CD14-positive monocyte (primary cell): ENCODE measurements around the gene MRPS23. TPM values are rescaled to one million over a fixed set of nuclear protein-coding genes. Genes with fewer than 3 reads are reported as not detected.
A peak's percentile ranks its signal among the peaks of the same experiment; 100 is the strongest.

ENCODE experiments used
- DNase-seq, 3 donors: peaks; one replicate each; pipeline ENCODE4 v3.0.0-alpha.2; 2011 to 2022
- H2AFZ ChIP-seq: 2 replicates; pipeline ENCODE4 v1.6.0; 2012; ENCODE audit warnings: mild to moderate bottlenecking, low read depth, low read length, inconsistent platforms; ENCODE audit not compliant: insufficient read depth, poor library complexity, severe bottlenecking
- H3K27ac ChIP-seq, 2 donors: 1 replicate in 1 of 2; 2 replicates in 1 of 2; pipeline ENCODE4 v1.5.1; 2012 to 2013; ENCODE audit warnings: low read length in 2 of 2, control low read depth in 1 of 2, inconsistent platforms in 1 of 2, low read depth in 1 of 2, mild to moderate bottlenecking in 1 of 2
- H3K27me3 ChIP-seq, 2 donors: one replicate each; pipeline versions ENCODE4 v1.6.0 to v1.6.1; 2011 to 2013; ENCODE audit warnings: low read length in 2 of 2; ENCODE audit not compliant: control insufficient read depth in 2 of 2, insufficient read depth in 2 of 2
- H3K36me3 ChIP-seq, 2 donors: replicated peaks in 1 of 2; 1 replicate in 1 of 2; 2 replicates in 1 of 2; pipeline versions ENCODE4 v1.5.1 to v1.6.1; 2012 to 2013; ENCODE audit warnings: low read length in 2 of 2, control low read depth in 1 of 2, inconsistent platforms in 1 of 2, mild to moderate bottlenecking in 1 of 2; ENCODE audit not compliant: insufficient read depth in 2 of 2, control insufficient read depth in 1 of 2
- H3K4me1 ChIP-seq, 2 donors: 1 replicate in 1 of 2; 2 replicates in 1 of 2; pipeline versions ENCODE4 v1.5.1 to v1.6.1; 2012 to 2013; ENCODE audit warnings: low read length in 2 of 2, control low read depth in 1 of 2, inconsistent platforms in 1 of 2, mild to moderate bottlenecking in 1 of 2, moderate library complexity in 1 of 2; ENCODE audit not compliant: insufficient read depth in 2 of 2, control insufficient read depth in 1 of 2
- H3K4me2 ChIP-seq: replicated peaks from 2 replicates; pipeline ENCODE3; 2012; ENCODE audit warnings: low read length, moderate library complexity, mild to moderate bottlenecking; ENCODE audit not compliant: poor library complexity, severe bottlenecking; ENCODE audit errors: extremely low read depth
- H3K4me3 ChIP-seq, 3 experiments: fragments of 200-600 bp in 1 of 3; sonication (generic) in 1 of 3; replicated peaks in 1 of 3; 1 replicate in 2 of 3; 2 replicates in 1 of 3; pipeline ENCODE4 v1.5.1; 2011 to 2013; ENCODE audit warnings: low read length in 3 of 3, mild to moderate bottlenecking in 3 of 3, control low read depth in 2 of 3, low read depth in 2 of 3, inconsistent platforms in 1 of 3, moderate library complexity in 1 of 3
- H3K79me2 ChIP-seq: 2 replicates; pipeline ENCODE4 v1.6.0; 2012; ENCODE audit warnings: mild to moderate bottlenecking, control low read depth, inconsistent platforms, low read length, moderate library complexity; ENCODE audit not compliant: insufficient read depth
- H3K9ac ChIP-seq: 2 replicates; pipeline ENCODE4 v1.6.0; 2017; ENCODE audit warnings: low read length, mild to moderate bottlenecking; ENCODE audit not compliant: insufficient read depth, poor library complexity, severe bottlenecking
- H3K9me3 ChIP-seq, 2 donors: replicated peaks in 1 of 2; 1 replicate in 1 of 2; 2 replicates in 1 of 2; pipeline versions ENCODE4 v1.5.1 to v1.6.1; 2012 to 2013; ENCODE audit warnings: low read length in 2 of 2, control low read depth in 1 of 2; ENCODE audit not compliant: control insufficient read depth in 1 of 2, insufficient read depth in 1 of 2
- H4K20me1 ChIP-seq: 2 replicates; pipeline ENCODE4 v1.6.0; 2012; ENCODE audit warnings: mild to moderate bottlenecking, low read length, control low read depth, moderate library complexity; ENCODE audit not compliant: insufficient read depth
- H3K27ac Mint-ChIP-seq, 7 donors: one replicate each; pipeline ENCODE4 v1.8.0; 2020; ENCODE audit warnings: mild to moderate bottlenecking in 7 of 7, mixed read lengths in 7 of 7, moderate library complexity in 6 of 7, inconsistent platforms in 2 of 7
- H3K27me3 Mint-ChIP-seq, 3 donors: one replicate each; pipeline ENCODE4 v1.8.0; 2021 to 2022; ENCODE audit warnings: low read depth in 3 of 3, mild to moderate bottlenecking in 3 of 3, mixed read lengths in 3 of 3, moderate library complexity in 3 of 3, inconsistent platforms in 1 of 3
- H3K36me3 Mint-ChIP-seq, 2 donors: one replicate each; pipeline ENCODE4 v1.8.0; 2020; ENCODE audit warnings: mixed read lengths in 2 of 2, inconsistent platforms in 1 of 2, mild to moderate bottlenecking in 1 of 2
- H3K4me1 Mint-ChIP-seq: one replicate; pipeline ENCODE4 v1.8.0; 2020; ENCODE audit warnings: mild to moderate bottlenecking, mixed read lengths
- H3K4me3 Mint-ChIP-seq, 2 donors: one replicate each; pipeline ENCODE4 v1.8.0; 2020; ENCODE audit warnings: mild to moderate bottlenecking in 2 of 2, mixed read lengths in 2 of 2, moderate library complexity in 1 of 2
- H3K9me3 Mint-ChIP-seq, 7 donors: one replicate each; pipeline ENCODE4 v1.8.0; 2020 to 2022; ENCODE audit warnings: mixed read lengths in 7 of 7, mild to moderate bottlenecking in 6 of 7, moderate library complexity in 6 of 7, inconsistent platforms in 2 of 7
- WGBS: methylation state at CpG from one replicate; pipeline ENCODE4 v1.1.5; 2013; ENCODE audit warnings: missing lambda C conversion rate; ENCODE audit not compliant: insufficient coverage; 5-methylcytosine and 5-hydroxymethylcytosine counted together
- intact Hi-C, 2 donors: fragments of 100-400 bp; cut with micrococcal nuclease; formaldehyde crosslinking; loops; one replicate each; pipeline versions ENCODE4 v1.15.0 to v1.15.1; 2023
- polyA plus RNA-seq, 3 donors: library from polyadenylated mRNA; depleted of rRNA in 1 of 3; unstranded in 2 of 3; stranded (reverse) in 1 of 3; fragments of 300-500 nt in 2 of 3; fragments of >200 nt in 1 of 3; fragmentation: Illumina TruSeq in 2 of 3; gene quantifications; 1 replicate in 2 of 3; 2 replicates in 1 of 3; pipeline ENCODE4 v1.2.3, GENCODE V29; 2012 to 2021
- TF ChIP-seq, protein P1 (sequence below): fragments of 200-600 bp; IDR thresholded peaks from one replicate; pipeline ENCODE4 v1.8.0; 2022; ENCODE audit warnings: antibody characterized with exemption, mild to moderate bottlenecking

Gene MRPS23
- polyA plus RNA-seq, 3 donors: 14.5 to 40.6 (median 32.7) TPM

DNA sequence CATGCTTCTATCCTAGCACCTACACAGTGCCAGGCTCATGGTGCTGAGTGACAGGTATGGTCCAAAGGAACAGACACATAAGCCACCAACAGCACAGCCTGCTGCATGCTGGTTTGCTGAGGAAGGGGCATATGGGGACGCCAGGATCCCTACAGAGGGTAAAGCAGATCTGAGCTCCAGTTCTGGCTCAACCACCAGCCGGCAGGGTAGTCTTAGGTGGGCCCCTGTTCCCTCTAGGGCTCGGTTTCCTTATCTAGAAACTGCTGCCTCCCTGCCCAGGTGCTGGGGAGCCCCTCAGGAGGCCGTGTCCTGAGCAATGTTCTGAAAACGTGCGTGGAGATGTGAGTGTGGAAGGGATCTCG lies 24.2 kb upstream of the MRPS23 start:
- Mint-ChIP-seq H3K36me3 (peaks cover 48 to 75% of the 10 kb centered on the region in 2 donors), H3K27ac (no peak overlapping the region), H3K4me3 (peak overlapping the region; percentile 43 to 73), H3K4me1 (peaks cover 55% of the 10 kb centered on the region), H3K27me3 (peaks cover 11 to 14% (median 13%) of the 10 kb centered on the region in 3 donors), H3K9me3 (peaks cover 0 to 3% (median 0%) of the 10 kb centered on the region in 7 donors)
- H4K20me1 ChIP-seq: peaks cover 17% of the 10 kb centered on the region
- H3K27me3 ChIP-seq: no peaks in the 10 kb centered on the region
- no peak for DNase-seq
- H3K9me3 ChIP-seq: no peaks in the 10 kb centered on the region
- no peak overlapping the region for H3K9ac ChIP-seq
- 10% methylated on average over 7 of the region's 7 CpGs for WGBS
- H3K4me3 ChIP-seq: peak overlapping the region in 1 of 3 experiments; percentile 59
- H3K27ac ChIP-seq: no peak overlapping the region
- peak overlapping the region; percentile 63 for H3K4me2 ChIP-seq
- intact Hi-C loops: loop anchor here in 1 of 2 donors (5.0 kb wide), 1 partner anchor 53 kb away; no protein-coding TSS in a partner anchor
- no peaks in the 10 kb centered on the region for H3K79me2 ChIP-seq
- peaks cover 8 to 57% of the 10 kb centered on the region in 2 donors for H3K36me3 ChIP-seq
- H3K4me1 ChIP-seq: peaks cover 40 to 53% of the 10 kb centered on the region in 2 donors
- TF ChIP-seq, protein P1, sequence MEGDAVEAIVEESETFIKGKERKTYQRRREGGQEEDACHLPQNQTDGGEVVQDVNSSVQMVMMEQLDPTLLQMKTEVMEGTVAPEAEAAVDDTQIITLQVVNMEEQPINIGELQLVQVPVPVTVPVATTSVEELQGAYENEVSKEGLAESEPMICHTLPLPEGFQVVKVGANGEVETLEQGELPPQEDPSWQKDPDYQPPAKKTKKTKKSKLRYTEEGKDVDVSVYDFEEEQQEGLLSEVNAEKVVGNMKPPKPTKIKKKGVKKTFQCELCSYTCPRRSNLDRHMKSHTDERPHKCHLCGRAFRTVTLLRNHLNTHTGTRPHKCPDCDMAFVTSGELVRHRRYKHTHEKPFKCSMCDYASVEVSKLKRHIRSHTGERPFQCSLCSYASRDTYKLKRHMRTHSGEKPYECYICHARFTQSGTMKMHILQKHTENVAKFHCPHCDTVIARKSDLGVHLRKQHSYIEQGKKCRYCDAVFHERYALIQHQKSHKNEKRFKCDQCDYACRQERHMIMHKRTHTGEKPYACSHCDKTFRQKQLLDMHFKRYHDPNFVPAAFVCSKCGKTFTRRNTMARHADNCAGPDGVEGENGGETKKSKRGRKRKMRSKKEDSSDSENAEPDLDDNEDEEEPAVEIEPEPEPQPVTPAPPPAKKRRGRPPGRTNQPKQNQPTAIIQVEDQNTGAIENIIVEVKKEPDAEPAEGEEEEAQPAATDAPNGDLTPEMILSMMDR: no peak
- peak overlapping the region; percentile 37 for H2AFZ ChIP-seq

DNA sequence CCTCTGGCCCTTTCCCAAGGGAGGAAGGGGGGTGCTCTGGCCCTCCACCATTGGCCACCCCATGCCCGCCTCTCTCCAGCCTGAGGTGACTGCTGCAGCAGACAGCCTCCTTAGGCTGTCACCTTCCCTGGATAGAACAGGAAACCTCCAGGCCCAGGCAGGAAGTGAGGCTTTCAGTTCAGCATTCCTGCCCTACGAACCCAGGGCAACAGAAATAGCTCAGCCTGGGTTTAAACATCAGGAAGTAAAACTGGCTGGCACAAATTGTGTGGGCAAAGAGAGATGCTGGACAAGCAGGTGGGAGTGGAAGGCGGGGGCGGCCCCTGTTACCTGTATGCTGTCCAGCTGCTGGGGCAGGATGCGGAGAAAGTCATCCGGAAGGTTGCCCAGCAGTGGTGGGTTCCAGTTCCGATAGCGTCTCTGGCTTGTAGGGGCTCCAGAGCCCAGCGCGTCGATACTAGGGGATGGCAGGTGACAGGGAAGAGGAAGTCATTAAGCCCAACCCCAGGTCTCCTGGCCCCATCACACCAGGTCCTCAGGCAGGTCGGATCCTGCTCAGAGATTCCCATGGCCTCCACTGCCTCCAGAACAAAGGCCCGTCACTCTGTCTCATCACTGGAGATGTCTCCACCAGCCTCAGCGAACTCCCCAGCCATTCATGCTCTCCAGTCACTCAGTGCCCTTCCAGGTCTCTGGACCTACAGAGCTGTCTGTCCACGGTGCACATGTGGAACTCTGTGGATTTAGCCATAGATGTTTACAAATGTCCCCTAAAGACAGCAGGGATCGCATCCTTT lies 23.6 kb upstream of the MRPS23 start:
- Histone ChIP-seq H3K27ac (no peak overlapping the region), H3K27me3 (no peaks in the 10 kb centered on the region), H2AFZ (no peak overlapping the region), H3K79me2 (no peaks in the 10 kb centered on the region), H3K9ac (no peak overlapping the region), H3K9me3 (no peaks in the 10 kb centered on the region), H3K4me1 (peaks cover 45 to 59% of the 10 kb centered on the region in 2 donors), H3K4me3 (peak overlapping the region in 1 of 3 experiments; percentile 59), H3K36me3 (peaks cover 7 to 54% of the 10 kb centered on the region in 2 donors), H4K20me1 (peaks cover 17% of the 10 kb centered on the region), H3K4me2 (peak overlapping the region; percentile 32)
- peaks cover 45 to 69% of the 10 kb centered on the region in 2 donors for H3K36me3 Mint-ChIP-seq
- H3K27ac Mint-ChIP-seq: peak overlapping the region in 2 of 7 donors; percentile 40 to 68
- peaks cover 0 to 3% (median 0%) of the 10 kb centered on the region in 7 donors for H3K9me3 Mint-ChIP-seq
- peaks cover 12 to 14% (median 13%) of the 10 kb centered on the region in 3 donors for H3K27me3 Mint-ChIP-seq
- peaks cover 57% of the 10 kb centered on the region for H3K4me1 Mint-ChIP-seq
- intact Hi-C loops: loop anchor here in 1 of 2 donors (5.0 kb wide), 1 partner anchor 54 kb away; no protein-coding TSS in a partner anchor
- 27% methylated on average over 5 of the region's 16 CpGs for WGBS
- no peak for DNase-seq
- peak overlapping the region in 1 of 2 donors; percentile 70 for H3K4me3 Mint-ChIP-seq
- TF ChIP-seq, protein P1: no peak
